ENCODE measurements around the gene MAT2A. TPM values are rescaled to one million over a fixed set of nuclear protein-coding genes. Genes with fewer than 3 reads are reported as not detected.

The MAT2A gene
- total RNA-seq, 4 donors from 2014 or later = 223 to 1,046 (median 437) TPM

- DNase-seq (ENCODE audit: low spot score) = no peak
- TF ChIP-seq CTCF (IDR thresholded peaks at IDR 0.05) = no peak
Measured at GRCh38 chr2:85525029-85525428, 13.9 kb upstream of the MAT2A start.

GRCh38 chr2:85525567-85525966 is 13.4 kb upstream of the MAT2A start:
- DNase-seq (ENCODE audit: low spot score) = no peak
- no peak for TF ChIP-seq CTCF (IDR thresholded peaks at IDR 0.05)
- ATAC-seq (ENCODE audit: low FRiP score) = no peak

More at GRCh38 chr2:85525029-85525428, 13.9 kb upstream of the MAT2A start:
- ATAC-seq (ENCODE audit: low FRiP score) = no peak

DNA sequence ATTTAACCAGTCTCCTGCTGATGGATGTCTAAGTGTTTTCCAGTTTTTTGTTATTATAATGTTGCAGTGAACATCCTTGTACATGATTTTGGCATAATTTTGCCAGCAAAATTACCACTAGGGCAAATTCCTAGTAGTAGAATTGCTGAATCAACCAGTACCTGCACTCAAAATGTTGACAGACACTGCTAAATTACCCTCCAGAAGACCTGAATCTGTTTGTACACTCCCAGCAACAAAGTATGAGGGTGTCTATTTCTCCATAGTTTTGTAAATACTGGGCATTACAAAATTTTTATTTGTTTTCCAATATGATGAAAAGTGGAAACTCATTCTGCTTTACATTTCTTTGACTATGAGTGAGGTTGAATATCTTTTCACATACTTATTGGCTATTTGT is 11.2 kb upstream of the MAT2A start:
- no peak for TF ChIP-seq CTCF (IDR thresholded peaks at IDR 0.05)
- no peak for ATAC-seq (ENCODE audit: low FRiP score)

DNA sequence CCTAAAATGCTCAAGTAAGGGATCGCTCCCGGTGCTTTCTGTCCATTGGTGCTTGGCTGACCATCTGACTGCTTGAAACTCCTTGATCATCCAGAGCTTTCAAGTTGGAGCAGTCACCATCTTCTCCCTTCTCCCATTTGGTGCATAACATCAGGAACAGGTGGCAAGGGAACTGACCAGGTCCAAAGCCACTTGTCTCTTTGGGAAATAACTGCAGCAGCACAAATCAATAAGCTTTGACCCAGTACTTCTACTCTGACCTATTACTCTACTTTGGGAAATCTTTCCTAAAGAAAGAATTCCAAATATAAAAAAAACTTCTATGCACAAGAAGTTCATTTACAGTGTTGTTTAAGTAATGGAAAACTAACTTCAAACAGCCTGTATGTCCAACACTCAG is 10.6 kb upstream of the MAT2A start:
- no peak for DNase-seq (ENCODE audit: low spot score)

More for the DNA sequence above, 11.2 kb upstream of the MAT2A start:
- no peak for DNase-seq (ENCODE audit: low spot score)

DNA sequence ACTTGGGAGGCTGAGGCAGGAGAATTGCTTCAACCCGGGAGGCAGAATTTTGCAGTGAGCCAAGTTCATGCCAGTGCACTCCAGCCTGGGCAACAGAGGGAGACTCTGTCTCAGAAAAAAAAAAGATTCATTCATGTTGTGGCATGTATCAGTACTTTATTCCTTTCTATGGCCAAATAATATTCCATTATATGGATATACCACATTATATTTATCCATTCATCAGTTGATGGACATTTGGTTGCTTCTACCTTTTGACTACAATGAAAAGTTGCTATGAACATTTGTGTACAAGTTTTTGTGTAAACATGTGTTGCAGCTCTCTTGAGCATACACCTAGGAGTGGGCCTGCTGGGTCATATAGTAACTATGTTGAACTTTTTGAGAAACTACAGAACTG is 9.2 kb upstream of the MAT2A start:
- ATAC-seq (ENCODE audit: low FRiP score) = no peak
- DNase-seq (ENCODE audit: low spot score) = no peak
- TF ChIP-seq CTCF (IDR thresholded peaks at IDR 0.05) = no peak

More for the DNA sequence above, 10.6 kb upstream of the MAT2A start:
- ATAC-seq (ENCODE audit: low FRiP score) = no peak
- no peak for TF ChIP-seq CTCF (IDR thresholded peaks at IDR 0.05)

GRCh38 chr2:85531589-85531988 is 7.4 kb upstream of the MAT2A start:
- no peak for DNase-seq (ENCODE audit: low spot score)
- no peak for ATAC-seq (ENCODE audit: low FRiP score)
- no peak for TF ChIP-seq CTCF (IDR thresholded peaks at IDR 0.05)

GRCh38 chr2:85534099-85534498 is 4.9 kb upstream of the MAT2A start:
- DNase-seq (ENCODE audit: low spot score) = no peak
- TF ChIP-seq CTCF (IDR thresholded peaks at IDR 0.05) = no peak

More at GRCh38 chr2:85534099-85534498, 4.9 kb upstream of the MAT2A start:
- no peak for ATAC-seq (ENCODE audit: low FRiP score)

Data from omental fat pad (tissue), 4 donors.